ENCODE data around the gene PRRT3. TPM values are rescaled to one million over a fixed set of nuclear protein-coding genes. Genes with fewer than 3 reads are reported as not detected.
A peak's percentile ranks its signal among the peaks of the same experiment; 100 is the strongest.

Gene PRRT3
- total and polyA plus RNA-seq, 2 of the 13 experiments (the other 11 are each of a cell fraction or from before 2014, with no cell fraction given), result 0.22 to 0.44 TPM

DNA sequence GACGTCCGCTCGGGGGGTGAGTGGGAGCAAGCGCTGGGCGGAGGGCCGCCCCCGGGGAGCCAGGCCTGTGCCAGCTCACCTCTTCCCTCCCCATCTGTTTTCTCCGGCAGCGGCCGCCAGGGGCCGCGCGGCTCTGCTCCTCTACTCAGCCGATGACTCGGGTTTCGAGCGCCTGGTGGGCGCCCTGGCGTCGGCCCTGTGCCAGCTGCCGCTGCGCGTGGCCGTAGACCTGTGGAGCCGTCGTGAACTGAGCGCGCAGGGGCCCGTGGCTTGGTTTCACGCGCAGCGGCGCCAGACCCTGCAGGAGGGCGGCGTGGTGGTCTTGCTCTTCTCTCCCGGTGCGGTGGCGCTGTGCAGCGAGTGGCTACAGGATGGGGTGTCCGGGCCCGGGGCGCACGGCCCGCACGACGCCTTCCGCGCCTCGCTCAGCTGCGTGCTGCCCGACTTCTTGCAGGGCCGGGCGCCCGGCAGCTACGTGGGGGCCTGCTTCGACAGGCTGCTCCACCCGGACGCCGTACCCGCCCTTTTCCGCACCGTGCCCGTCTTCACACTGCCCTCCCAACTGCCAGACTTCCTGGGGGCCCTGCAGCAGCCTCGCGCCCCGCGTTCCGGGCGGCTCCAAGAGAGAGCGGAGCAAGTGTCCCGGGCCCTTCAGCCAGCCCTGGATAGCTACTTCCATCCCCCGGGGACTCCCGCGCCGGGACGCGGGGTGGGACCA lies 19.2 kb downstream of the PRRT3 start (continued):
- TF ChIP-seq, protein P1, sequence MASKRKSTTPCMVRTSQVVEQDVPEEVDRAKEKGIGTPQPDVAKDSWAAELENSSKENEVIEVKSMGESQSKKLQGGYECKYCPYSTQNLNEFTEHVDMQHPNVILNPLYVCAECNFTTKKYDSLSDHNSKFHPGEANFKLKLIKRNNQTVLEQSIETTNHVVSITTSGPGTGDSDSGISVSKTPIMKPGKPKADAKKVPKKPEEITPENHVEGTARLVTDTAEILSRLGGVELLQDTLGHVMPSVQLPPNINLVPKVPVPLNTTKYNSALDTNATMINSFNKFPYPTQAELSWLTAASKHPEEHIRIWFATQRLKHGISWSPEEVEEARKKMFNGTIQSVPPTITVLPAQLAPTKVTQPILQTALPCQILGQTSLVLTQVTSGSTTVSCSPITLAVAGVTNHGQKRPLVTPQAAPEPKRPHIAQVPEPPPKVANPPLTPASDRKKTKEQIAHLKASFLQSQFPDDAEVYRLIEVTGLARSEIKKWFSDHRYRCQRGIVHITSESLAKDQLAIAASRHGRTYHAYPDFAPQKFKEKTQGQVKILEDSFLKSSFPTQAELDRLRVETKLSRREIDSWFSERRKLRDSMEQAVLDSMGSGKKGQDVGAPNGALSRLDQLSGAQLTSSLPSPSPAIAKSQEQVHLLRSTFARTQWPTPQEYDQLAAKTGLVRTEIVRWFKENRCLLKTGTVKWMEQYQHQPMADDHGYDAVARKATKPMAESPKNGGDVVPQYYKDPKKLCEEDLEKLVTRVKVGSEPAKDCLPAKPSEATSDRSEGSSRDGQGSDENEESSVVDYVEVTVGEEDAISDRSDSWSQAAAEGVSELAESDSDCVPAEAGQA (IDR thresholded peaks at IDR 0.05; ENCODE audit: low read depth), result no peak; the same call in 1 of the 2 replicates
- TF ChIP-seq, protein P1 (CRISPR knock-in tag; IDR thresholded peaks at IDR 0.05; ENCODE audit: borderline replicate concordance), result 0 out of 2 replicates have a peak, but pooled peaks have one; percentile 9
- TF ChIP-seq, protein P2, sequence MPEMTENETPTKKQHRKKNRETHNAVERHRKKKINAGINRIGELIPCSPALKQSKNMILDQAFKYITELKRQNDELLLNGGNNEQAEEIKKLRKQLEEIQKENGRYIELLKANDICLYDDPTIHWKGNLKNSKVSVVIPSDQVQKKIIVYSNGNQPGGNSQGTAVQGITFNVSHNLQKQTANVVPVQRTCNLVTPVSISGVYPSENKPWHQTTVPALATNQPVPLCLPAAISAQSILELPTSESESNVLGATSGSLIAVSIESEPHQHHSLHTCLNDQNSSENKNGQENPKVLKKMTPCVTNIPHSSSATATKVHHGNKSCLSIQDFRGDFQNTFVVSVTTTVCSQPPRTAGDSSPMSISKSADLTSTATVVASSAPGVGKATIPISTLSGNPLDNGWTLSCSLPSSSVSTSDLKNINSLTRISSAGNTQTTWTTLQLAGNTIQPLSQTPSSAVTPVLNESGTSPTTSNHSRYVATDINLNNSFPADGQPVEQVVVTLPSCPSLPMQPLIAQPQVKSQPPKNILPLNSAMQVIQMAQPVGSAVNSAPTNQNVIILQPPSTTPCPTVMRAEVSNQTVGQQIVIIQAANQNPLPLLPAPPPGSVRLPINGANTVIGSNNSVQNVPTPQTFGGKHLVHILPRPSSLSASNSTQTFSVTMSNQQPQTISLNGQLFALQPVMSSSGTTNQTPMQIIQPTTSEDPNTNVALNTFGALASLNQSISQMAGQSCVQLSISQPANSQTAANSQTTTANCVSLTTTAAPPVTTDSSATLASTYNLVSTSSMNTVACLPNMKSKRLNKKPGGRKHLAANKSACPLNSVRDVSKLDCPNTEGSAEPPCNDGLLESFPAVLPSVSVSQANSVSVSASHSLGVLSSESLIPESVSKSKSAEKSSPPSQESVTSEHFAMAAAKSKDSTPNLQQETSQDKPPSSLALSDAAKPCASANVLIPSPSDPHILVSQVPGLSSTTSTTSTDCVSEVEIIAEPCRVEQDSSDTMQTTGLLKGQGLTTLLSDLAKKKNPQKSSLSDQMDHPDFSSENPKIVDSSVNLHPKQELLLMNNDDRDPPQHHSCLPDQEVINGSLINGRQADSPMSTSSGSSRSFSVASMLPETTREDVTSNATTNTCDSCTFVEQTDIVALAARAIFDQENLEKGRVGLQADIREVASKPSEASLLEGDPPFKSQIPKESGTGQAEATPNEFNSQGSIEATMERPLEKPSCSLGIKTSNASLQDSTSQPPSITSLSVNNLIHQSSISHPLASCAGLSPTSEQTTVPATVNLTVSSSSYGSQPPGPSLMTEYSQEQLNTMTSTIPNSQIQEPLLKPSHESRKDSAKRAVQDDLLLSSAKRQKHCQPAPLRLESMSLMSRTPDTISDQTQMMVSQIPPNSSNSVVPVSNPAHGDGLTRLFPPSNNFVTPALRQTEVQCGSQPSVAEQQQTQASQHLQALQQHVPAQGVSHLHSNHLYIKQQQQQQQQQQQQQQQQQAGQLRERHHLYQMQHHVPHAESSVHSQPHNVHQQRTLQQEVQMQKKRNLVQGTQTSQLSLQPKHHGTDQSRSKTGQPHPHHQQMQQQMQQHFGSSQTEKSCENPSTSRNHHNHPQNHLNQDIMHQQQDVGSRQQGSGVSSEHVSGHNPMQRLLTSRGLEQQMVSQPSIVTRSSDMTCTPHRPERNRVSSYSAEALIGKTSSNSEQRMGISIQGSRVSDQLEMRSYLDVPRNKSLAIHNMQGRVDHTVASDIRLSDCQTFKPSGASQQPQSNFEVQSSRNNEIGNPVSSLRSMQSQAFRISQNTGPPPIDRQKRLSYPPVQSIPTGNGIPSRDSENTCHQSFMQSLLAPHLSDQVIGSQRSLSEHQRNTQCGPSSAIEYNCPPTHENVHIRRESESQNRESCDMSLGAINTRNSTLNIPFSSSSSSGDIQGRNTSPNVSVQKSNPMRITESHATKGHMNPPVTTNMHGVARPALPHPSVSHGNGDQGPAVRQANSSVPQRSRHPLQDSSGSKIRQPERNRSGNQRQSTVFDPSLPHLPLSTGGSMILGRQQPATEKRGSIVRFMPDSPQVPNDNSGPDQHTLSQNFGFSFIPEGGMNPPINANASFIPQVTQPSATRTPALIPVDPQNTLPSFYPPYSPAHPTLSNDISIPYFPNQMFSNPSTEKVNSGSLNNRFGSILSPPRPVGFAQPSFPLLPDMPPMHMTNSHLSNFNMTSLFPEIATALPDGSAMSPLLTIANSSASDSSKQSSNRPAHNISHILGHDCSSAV (CRISPR knock-in tag; IDR thresholded peaks at IDR 0.05; ENCODE audit: borderline replicate concordance), result peak; percentile 13; the same call in 1 of the 2 replicates
- peak; percentile 16; the same call in 1 of the 2 replicates for TF ChIP-seq MEIS2 (CRISPR knock-in tag; IDR thresholded peaks at IDR 0.05)
- TF ChIP-seq, protein P3, sequence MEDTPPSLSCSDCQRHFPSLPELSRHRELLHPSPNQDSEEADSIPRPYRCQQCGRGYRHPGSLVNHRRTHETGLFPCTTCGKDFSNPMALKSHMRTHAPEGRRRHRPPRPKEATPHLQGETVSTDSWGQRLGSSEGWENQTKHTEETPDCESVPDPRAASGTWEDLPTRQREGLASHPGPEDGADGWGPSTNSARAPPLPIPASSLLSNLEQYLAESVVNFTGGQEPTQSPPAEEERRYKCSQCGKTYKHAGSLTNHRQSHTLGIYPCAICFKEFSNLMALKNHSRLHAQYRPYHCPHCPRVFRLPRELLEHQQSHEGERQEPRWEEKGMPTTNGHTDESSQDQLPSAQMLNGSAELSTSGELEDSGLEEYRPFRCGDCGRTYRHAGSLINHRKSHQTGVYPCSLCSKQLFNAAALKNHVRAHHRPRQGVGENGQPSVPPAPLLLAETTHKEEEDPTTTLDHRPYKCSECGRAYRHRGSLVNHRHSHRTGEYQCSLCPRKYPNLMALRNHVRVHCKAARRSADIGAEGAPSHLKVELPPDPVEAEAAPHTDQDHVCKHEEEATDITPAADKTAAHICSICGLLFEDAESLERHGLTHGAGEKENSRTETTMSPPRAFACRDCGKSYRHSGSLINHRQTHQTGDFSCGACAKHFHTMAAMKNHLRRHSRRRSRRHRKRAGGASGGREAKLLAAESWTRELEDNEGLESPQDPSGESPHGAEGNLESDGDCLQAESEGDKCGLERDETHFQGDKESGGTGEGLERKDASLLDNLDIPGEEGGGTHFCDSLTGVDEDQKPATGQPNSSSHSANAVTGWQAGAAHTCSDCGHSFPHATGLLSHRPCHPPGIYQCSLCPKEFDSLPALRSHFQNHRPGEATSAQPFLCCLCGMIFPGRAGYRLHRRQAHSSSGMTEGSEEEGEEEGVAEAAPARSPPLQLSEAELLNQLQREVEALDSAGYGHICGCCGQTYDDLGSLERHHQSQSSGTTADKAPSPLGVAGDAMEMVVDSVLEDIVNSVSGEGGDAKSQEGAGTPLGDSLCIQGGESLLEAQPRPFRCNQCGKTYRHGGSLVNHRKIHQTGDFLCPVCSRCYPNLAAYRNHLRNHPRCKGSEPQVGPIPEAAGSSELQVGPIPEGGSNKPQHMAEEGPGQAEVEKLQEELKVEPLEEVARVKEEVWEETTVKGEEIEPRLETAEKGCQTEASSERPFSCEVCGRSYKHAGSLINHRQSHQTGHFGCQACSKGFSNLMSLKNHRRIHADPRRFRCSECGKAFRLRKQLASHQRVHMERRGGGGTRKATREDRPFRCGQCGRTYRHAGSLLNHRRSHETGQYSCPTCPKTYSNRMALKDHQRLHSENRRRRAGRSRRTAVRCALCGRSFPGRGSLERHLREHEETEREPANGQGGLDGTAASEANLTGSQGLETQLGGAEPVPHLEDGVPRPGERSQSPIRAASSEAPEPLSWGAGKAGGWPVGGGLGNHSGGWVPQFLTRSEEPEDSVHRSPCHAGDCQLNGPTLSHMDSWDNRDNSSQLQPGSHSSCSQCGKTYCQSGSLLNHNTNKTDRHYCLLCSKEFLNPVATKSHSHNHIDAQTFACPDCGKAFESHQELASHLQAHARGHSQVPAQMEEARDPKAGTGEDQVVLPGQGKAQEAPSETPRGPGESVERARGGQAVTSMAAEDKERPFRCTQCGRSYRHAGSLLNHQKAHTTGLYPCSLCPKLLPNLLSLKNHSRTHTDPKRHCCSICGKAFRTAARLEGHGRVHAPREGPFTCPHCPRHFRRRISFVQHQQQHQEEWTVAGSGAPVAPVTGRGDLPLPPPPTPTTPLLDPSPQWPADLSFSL (CRISPR knock-in tag; IDR thresholded peaks at IDR 0.05), result 0 out of 2 replicates have a peak, but pooled peaks have one; percentile 33

Data from HepG2 (cell line).